Neural progenitor cell (in vitro differentiated cells): ENCODE data around the gene TNNC2. TPM values are rescaled to one million over a fixed set of nuclear protein-coding genes. Genes with fewer than 3 reads are reported as not detected.
A peak's percentile ranks its signal among the peaks of the same experiment; 100 is the strongest.

ENCODE experiments used
- DNase-seq: peaks from one replicate; pipeline ENCODE4 v3.0.0-alpha.2; 2016; ENCODE audit warnings: low spot score
- H2AFZ ChIP-seq: fragments of 200-600 bp; sonication (generic); replicated peaks from 2 replicates; pipeline ENCODE4 v1.6.1; 2016; ENCODE audit warnings: antibody characterized with exemption
- H3F3A ChIP-seq: fragments of 200-600 bp; sonication (generic); 2 replicates; pipeline ENCODE4 v1.6.1; 2016; ENCODE audit warnings: antibody characterized with exemption, low read depth
- H3K27ac ChIP-seq: fragments of 200-600 bp; sonication (generic); 2 replicates; pipeline ENCODE4 v1.5.1; 2016; ENCODE audit warnings: mild to moderate bottlenecking
- H3K27me3 ChIP-seq: fragments of 200-600 bp; sonication (generic); 2 replicates; pipeline ENCODE4 v1.6.1; 2016; ENCODE audit warnings: mild to moderate bottlenecking, moderate library complexity
- H3K36me3 ChIP-seq: fragments of 200-600 bp; sonication (generic); 2 replicates; pipeline ENCODE4 v1.5.1; 2016
- H3K4me1 ChIP-seq: fragments of 200-600 bp; sonication (generic); 2 replicates; pipeline ENCODE4 v1.6.1; 2016; ENCODE audit warnings: mixed run types
- H3K4me2 ChIP-seq: fragments of 200-600 bp; sonication (generic); 2 replicates; pipeline ENCODE4 v1.6.1; 2016
- H3K4me3 ChIP-seq: fragments of 200-600 bp; sonication (generic); 2 replicates; pipeline ENCODE4 v1.5.1; 2016
- H3K79me2 ChIP-seq: fragments of 200-600 bp; sonication (generic); 2 replicates; pipeline ENCODE4 v1.6.1; 2016; ENCODE audit warnings: low read depth
- H3K9ac ChIP-seq: fragments of 200-600 bp; sonication (generic); 2 replicates; pipeline ENCODE4 v1.6.1; 2016
- H3K9me3 ChIP-seq: fragments of 200-600 bp; sonication (generic); 2 replicates; pipeline ENCODE4 v1.5.1; 2016; ENCODE audit warnings: low read depth
- H4K20me1 ChIP-seq: fragments of 200-600 bp; sonication (generic); 2 replicates; pipeline ENCODE4 v1.6.1; 2016; ENCODE audit warnings: low read depth
- H3K27ac Mint-ChIP-seq: 3 replicates; pipeline ENCODE4 v1.8.0; 2021; ENCODE audit warnings: mixed read lengths
- H3K27me3 Mint-ChIP-seq: 2 replicates; pipeline ENCODE4 v1.8.0; 2022; ENCODE audit warnings: low read depth, mild to moderate bottlenecking, inconsistent platforms, moderate library complexity, mixed read lengths; ENCODE audit not compliant: insufficient read depth
- H3K36me3 Mint-ChIP-seq: 3 replicates; pipeline ENCODE4 v1.8.0; 2021; ENCODE audit warnings: mixed read lengths
- H3K4me1 Mint-ChIP-seq: 3 replicates; pipeline ENCODE4 v1.8.0; 2021; ENCODE audit warnings: mixed read lengths
- H3K4me3 Mint-ChIP-seq: 3 replicates; pipeline ENCODE4 v1.8.0; 2021; ENCODE audit warnings: mild to moderate bottlenecking, moderate library complexity, mixed read lengths
- H3K9me3 Mint-ChIP-seq: 3 replicates; pipeline ENCODE4 v1.8.0; 2020; ENCODE audit warnings: mixed read lengths
- CTCF ChIP-seq: fragments of 200-600 bp; sonication (generic); IDR thresholded peaks from 2 replicates; pipeline ENCODE4 v1.5.1; 2017; ENCODE audit warnings: antibody characterized with exemption, mild to moderate bottlenecking
- EZH2 ChIP-seq: fragments of 200-600 bp; sonication (generic); IDR thresholded peaks from 2 replicates; pipeline ENCODE4 v1.6.1; 2017; ENCODE audit warnings: antibody characterized with exemption, mild to moderate bottlenecking, moderate library complexity
- EZH2phosphoT487 ChIP-seq: fragments of 200-600 bp; sonication (generic); IDR thresholded peaks from 2 replicates; pipeline ENCODE4 v1.6.1; 2017; ENCODE audit warnings: antibody characterized with exemption
- total RNA-seq: library from RNA; depleted of rRNA; stranded (reverse); fragments of >200 nt; gene quantifications from 2 replicates; pipeline ENCODE4 v1.2.3, GENCODE V29; 2015; ENCODE audit warnings: low replicate concordance

TNNC2 gene
- total RNA-seq, 1 donor from 2014 or later, result not detected

- peaks cover 10% of the 10 kb centered on the region for H3K27me3 Mint-ChIP-seq
- no peak overlapping the region for H2AFZ ChIP-seq
- TF ChIP-seq CTCF (no peak), EZH2 (no peak), EZH2phosphoT487 (no peak)
- no peak overlapping the region for H3K4me3 Mint-ChIP-seq
- H3F3A ChIP-seq, result peaks cover 13% of the 10 kb centered on the region
- no peaks in the 10 kb centered on the region for H3K9me3 ChIP-seq
- H3K79me2 ChIP-seq, result no peaks in the 10 kb centered on the region
- H3K27ac ChIP-seq, result no peak overlapping the region
- H4K20me1 ChIP-seq, result no peaks in the 10 kb centered on the region
- H3K36me3 Mint-ChIP-seq, result no peaks in the 10 kb centered on the region
- H3K9ac ChIP-seq, result no peak overlapping the region
- peak overlapping the region; percentile 28 for H3K27ac Mint-ChIP-seq
- no peak overlapping the region for H3K4me2 ChIP-seq
- no peak overlapping the region for H3K4me3 ChIP-seq
- peaks cover 31% of the 10 kb centered on the region for H3K4me1 Mint-ChIP-seq
- H3K4me1 ChIP-seq, result peaks cover 8% of the 10 kb centered on the region
- DNase-seq, result peak; percentile 29
- H3K9me3 Mint-ChIP-seq, result no peaks in the 10 kb centered on the region
- H3K36me3 ChIP-seq, result no peaks in the 10 kb centered on the region
- H3K27me3 ChIP-seq, result peaks cover 11% of the 10 kb centered on the region
Measured at GRCh38 chr20:45828589-45828988, 1.5 kb upstream of the TNNC2 start.

- H3K4me3 Mint-ChIP-seq, result no peak overlapping the region
- Histone ChIP-seq H3K27me3 (peaks cover 19% of the 10 kb centered on the region), H3K4me1 (peaks cover 5% of the 10 kb centered on the region), H2AFZ (no peak overlapping the region), H3K79me2 (no peaks in the 10 kb centered on the region), H3K36me3 (no peaks in the 10 kb centered on the region), H3K9me3 (no peaks in the 10 kb centered on the region), H3K4me3 (no peak overlapping the region), H3K27ac (no peak overlapping the region), H4K20me1 (no peaks in the 10 kb centered on the region), H3K9ac (no peak overlapping the region), H3K4me2 (no peak overlapping the region), H3F3A (peaks cover 4% of the 10 kb centered on the region)
- TF ChIP-seq CTCF (no peak), EZH2 (no peak), EZH2phosphoT487 (no peak)
- no peaks in the 10 kb centered on the region for H3K9me3 Mint-ChIP-seq
- H3K4me1 Mint-ChIP-seq, result peaks cover 24% of the 10 kb centered on the region
- H3K27me3 Mint-ChIP-seq, result peaks cover 14% of the 10 kb centered on the region
- DNase-seq, result no peak
- no peaks in the 10 kb centered on the region for H3K36me3 Mint-ChIP-seq
- no peak overlapping the region for H3K27ac Mint-ChIP-seq
Measured at GRCh38 chr20:45827712-45828111, 600 bp upstream of the TNNC2 start.

GRCh38 chr20:45826381-45827019, 612 bp downstream of the TNNC2 start:
- no peak overlapping the region for H3K9ac ChIP-seq
- peaks cover 28% of the 10 kb centered on the region for H3K27me3 ChIP-seq
- H3K36me3 ChIP-seq, result no peaks in the 10 kb centered on the region
- no peak overlapping the region for H3K27ac ChIP-seq
- DNase-seq, result no peak
- Mint-ChIP-seq H3K4me1 (peaks cover 22% of the 10 kb centered on the region), H3K36me3 (no peaks in the 10 kb centered on the region), H3K4me3 (no peak overlapping the region), H3K27ac (peak overlapping the region; percentile 50), H3K27me3 (peaks cover 15% of the 10 kb centered on the region), H3K9me3 (no peaks in the 10 kb centered on the region)
- H3F3A ChIP-seq, result no peaks in the 10 kb centered on the region
- H4K20me1 ChIP-seq, result no peaks in the 10 kb centered on the region
- TF ChIP-seq EZH2, result no peak
- peaks cover 5% of the 10 kb centered on the region for H3K4me1 ChIP-seq
- H2AFZ ChIP-seq, result no peak overlapping the region
- no peak overlapping the region for H3K4me2 ChIP-seq
- no peak overlapping the region for H3K4me3 ChIP-seq
- no peaks in the 10 kb centered on the region for H3K9me3 ChIP-seq
- no peaks in the 10 kb centered on the region for H3K79me2 ChIP-seq
